Colonic mucosa (tissue), 4 donors: ENCODE data around the gene FOXP1. TPM values are rescaled to one million over a fixed set of nuclear protein-coding genes. Genes with fewer than 3 reads are reported as not detected.

ENCODE experiments used
- DNase-seq: peaks from one replicate; pipeline ENCODE4 v3.0.0-alpha.2; 2020
- H3K27ac ChIP-seq: fragments of 200-600 bp; one replicate; pipeline ENCODE4 v1.8.0; 2021
- H3K27me3 ChIP-seq: fragments of 200-600 bp; one replicate; pipeline ENCODE4 v1.8.0; 2021
- H3K36me3 ChIP-seq: fragments of 200-600 bp; one replicate; pipeline ENCODE4 v1.8.0; 2021
- H3K4me1 ChIP-seq: fragments of 200-600 bp; one replicate; pipeline ENCODE4 v1.8.0; 2021; ENCODE audit warnings: mild to moderate bottlenecking
- H3K4me3 ChIP-seq: fragments of 200-600 bp; one replicate; pipeline ENCODE4 v1.8.0; 2021
- H3K9ac ChIP-seq, 2 donors: one replicate each; pipeline ENCODE4 v1.7.0; 2013; ENCODE audit warnings: control low read depth in 2 of 2, low read depth in 2 of 2, low read length in 2 of 2
- H3K9me3 ChIP-seq: fragments of 200-600 bp; one replicate; pipeline ENCODE4 v1.8.0; 2021
- intact Hi-C: fragments of 100-400 bp; cut with DNase I; formaldehyde crosslinking; loops from one replicate; pipeline ENCODE4 v1.14.1; 2022
- total RNA-seq, 2 donors: library from RNA; stranded (reverse); fragmentation: NEBNext Ultra II Directional in 1 of 2; extraction: Animal tissue kit (Norgen Biotek cat#: 25700) in 1 of 2; gene quantifications; one replicate each; pipeline ENCODE4 v1.2.1, GENCODE V29; 2021
- TF ChIP-seq, protein P1 (sequence below): fragments of 200-600 bp; IDR thresholded peaks from one replicate; pipeline ENCODE4 v1.8.0; 2022; ENCODE audit warnings: antibody characterized with exemption, mild to moderate bottlenecking
- donor health status: healthy.
- donor health status: DM: no; HTN: no; CAD: no.
- donor health status: DM: no; HTN: no; CAD: no.

The FOXP1 gene
- total RNA-seq, 2 donors from 2014 or later, result 127 to 128 TPM

DNA sequence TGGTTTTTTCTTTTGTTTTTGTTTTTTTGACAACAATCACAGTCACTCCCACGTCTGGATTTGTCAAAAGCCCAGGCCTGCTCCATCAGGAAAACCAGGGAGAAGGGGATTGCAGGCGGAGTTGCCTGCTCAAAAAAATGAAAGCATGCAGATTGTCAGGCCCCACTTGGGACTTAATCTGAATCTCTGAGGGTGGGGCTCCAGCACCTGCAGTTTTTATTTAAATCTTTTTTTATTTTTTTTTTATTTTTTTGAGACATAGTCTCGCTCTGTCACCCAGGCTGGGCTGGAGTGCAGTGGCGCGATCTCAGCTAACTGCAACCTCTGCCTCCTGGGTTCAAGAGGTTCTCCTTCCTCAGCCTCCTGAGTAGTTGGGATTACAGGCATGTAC lies 140.9 kb downstream of the FOXP1 start:
- Histone ChIP-seq H3K9ac (no peak overlapping the region), H3K9me3 (no peaks in the 10 kb centered on the region), H3K4me1 (no peaks in the 10 kb centered on the region), H3K27ac (no peak overlapping the region), H3K27me3 (no peaks in the 10 kb centered on the region), H3K4me3 (no peak overlapping the region), H3K36me3 (no peaks in the 10 kb centered on the region)
- intact Hi-C loops, result no loop called here
- no peak for DNase-seq
- TF ChIP-seq, protein P1, sequence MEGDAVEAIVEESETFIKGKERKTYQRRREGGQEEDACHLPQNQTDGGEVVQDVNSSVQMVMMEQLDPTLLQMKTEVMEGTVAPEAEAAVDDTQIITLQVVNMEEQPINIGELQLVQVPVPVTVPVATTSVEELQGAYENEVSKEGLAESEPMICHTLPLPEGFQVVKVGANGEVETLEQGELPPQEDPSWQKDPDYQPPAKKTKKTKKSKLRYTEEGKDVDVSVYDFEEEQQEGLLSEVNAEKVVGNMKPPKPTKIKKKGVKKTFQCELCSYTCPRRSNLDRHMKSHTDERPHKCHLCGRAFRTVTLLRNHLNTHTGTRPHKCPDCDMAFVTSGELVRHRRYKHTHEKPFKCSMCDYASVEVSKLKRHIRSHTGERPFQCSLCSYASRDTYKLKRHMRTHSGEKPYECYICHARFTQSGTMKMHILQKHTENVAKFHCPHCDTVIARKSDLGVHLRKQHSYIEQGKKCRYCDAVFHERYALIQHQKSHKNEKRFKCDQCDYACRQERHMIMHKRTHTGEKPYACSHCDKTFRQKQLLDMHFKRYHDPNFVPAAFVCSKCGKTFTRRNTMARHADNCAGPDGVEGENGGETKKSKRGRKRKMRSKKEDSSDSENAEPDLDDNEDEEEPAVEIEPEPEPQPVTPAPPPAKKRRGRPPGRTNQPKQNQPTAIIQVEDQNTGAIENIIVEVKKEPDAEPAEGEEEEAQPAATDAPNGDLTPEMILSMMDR, result no peak

DNA sequence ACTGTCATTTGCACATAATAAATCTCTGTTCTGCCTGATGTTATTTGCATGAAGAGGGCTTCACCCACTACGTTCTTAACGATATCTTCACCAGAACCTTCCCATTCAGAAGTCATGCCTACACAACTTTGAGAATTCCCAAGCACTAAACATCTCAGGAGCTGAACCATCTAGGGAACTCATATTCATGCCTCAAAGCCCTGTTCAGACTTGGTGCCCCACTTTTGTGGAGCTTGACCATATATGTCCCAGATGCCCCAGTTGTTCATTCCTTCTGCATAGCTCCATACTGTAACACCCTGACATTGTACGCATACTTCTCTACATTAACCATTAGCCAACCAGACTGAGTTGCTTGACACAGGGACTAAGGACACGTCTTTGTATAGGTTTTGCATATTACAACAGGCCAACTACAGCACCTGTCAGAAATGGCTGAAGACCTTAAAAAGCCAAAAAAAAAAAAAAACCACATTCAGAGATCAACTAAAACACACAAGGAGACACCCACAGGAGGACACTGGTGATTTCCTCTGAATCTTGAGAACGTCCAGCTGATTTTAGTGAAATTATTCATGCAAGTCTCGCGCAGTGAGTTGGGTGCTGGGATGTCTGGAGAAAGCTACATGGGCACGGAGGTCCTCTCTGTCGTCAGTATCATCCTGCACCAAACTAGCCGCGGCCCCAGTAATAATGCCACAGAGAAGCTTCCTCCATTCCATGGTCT lies 141.4 kb downstream of the FOXP1 start:
- intact Hi-C loops, result no loop called here
- Histone ChIP-seq H3K36me3 (no peaks in the 10 kb centered on the region), H3K27ac (no peak overlapping the region), H3K4me3 (no peak overlapping the region), H3K9me3 (no peaks in the 10 kb centered on the region), H3K27me3 (no peaks in the 10 kb centered on the region), H3K9ac (no peak overlapping the region), H3K4me1 (no peaks in the 10 kb centered on the region)
- TF ChIP-seq, protein P1, result no peak
- DNase-seq, result no peak

DNA sequence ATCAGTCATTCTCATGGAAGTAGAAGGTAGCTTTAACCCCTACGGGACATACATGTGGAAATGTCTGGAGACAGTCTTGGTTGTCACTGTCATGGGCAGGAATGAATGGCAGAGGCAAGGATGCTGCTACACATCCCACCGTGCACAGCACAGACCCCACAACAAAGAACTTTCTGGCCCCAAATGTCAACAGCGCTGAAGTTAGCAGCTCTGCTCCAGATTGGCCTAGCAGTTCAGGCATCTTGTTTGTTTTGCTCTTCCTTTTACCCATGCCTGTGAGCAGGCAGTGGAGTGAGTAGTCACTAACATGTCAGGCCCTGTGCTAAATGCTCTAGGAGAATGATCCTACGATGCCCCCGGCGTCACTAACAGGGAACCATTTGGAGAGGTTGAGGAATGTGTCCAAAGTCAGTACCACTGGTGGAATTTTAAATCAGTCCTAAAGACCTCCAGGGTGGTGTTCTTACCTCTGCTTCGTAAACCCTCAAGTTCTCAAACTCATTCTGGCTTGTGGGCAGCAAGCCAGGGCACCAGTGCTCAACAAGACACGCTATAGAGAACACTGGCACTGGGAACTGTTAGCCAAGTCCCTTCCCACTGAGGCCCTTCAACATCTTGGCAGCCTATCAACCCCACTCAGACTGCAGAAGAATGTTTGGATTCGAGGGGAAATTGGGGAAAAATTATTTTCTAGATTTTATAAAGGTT lies 142.2 kb downstream of the FOXP1 start:
- no peak for DNase-seq
- H3K9ac ChIP-seq, result no peak overlapping the region
- H3K4me3 ChIP-seq, result no peak overlapping the region
- no peaks in the 10 kb centered on the region for H3K27me3 ChIP-seq
- H3K27ac ChIP-seq, result no peak overlapping the region
- no peaks in the 10 kb centered on the region for H3K4me1 ChIP-seq
- intact Hi-C loops, result no loop called here
- no peaks in the 10 kb centered on the region for H3K9me3 ChIP-seq
- no peaks in the 10 kb centered on the region for H3K36me3 ChIP-seq
- TF ChIP-seq, protein P1, result no peak

DNA sequence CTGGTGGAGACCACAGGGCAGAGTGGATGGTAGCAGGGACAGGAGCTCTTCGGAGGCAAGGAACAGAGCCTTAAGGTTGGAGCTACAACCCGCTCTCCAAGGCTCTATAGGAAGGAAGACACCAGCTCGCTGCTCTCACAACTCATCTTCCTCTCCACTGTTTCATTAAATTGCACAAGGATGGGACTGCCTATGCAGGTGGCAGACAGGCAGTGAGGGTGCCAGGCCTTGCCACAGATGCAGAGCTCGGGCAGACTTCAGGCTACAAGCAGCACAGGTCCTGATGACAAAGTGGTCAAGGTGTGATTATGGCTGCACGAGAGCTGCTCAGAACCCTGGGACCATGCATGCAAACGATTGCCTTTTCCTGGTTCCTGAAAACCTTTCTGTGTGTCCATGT lies 144.6 kb downstream of the FOXP1 start:
- TF ChIP-seq, protein P1, result no peak
- H3K9ac ChIP-seq, result no peak overlapping the region
- no peaks in the 10 kb centered on the region for H3K27me3 ChIP-seq
- no peaks in the 10 kb centered on the region for H3K4me1 ChIP-seq
- H3K9me3 ChIP-seq, result no peaks in the 10 kb centered on the region
- no peak for DNase-seq
- intact Hi-C loops, result no loop called here
- H3K27ac ChIP-seq, result no peak overlapping the region
- no peaks in the 10 kb centered on the region for H3K36me3 ChIP-seq
- H3K4me3 ChIP-seq, result no peak overlapping the region

DNA sequence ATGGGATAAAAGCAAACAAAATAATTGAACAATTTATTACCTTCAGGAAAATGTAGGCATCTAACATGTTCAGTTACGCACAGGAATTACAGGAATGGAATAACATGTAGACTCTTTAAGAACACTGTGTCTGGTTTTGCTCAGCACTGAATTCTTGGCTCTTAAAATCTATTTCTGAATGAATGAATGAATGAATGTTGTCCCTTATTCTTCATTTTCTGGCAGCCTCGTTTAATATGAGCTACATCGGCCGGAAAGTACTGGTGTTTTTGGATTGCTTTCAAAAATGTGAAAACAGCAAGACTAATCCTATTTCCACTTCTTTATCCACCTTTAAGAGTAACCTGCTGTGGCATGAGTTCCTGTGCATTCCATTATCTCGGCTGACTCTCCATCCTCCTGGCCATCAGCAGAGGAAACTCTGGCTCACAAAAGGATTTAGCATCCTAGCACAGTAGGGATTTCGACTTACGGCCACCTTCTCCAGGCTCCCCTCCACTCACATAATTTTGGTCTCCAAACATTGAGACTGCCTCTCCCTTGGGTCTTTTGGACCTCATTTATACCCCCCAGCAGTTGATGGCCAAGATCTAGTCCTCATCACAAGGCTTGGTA lies 145.3 kb downstream of the FOXP1 start:
- Histone ChIP-seq H3K4me1 (no peaks in the 10 kb centered on the region), H3K4me3 (no peak overlapping the region), H3K9me3 (no peaks in the 10 kb centered on the region), H3K36me3 (no peaks in the 10 kb centered on the region), H3K27ac (no peak overlapping the region), H3K9ac (no peak overlapping the region), H3K27me3 (no peaks in the 10 kb centered on the region)
- no peak for DNase-seq
- TF ChIP-seq, protein P1, result no peak
- intact Hi-C loops, result no loop called here
